C4-2B (cell line): ENCODE measurements around the gene IDI1.

ENCODE experiments used
- CTCF ChIP-seq: fragments of 450-650 bp; conservative IDR thresholded peaks from 2 replicates; pipeline ENCODE4 v1.5.1; 2017; ENCODE audit warnings: mild to moderate bottlenecking
- ZFX ChIP-seq: fragments of 450-650 bp; IDR thresholded peaks from 2 replicates; pipeline ENCODE4 v1.6.1; 2017

- TF ChIP-seq CTCF (no peak), ZFX (no peak)
Observed at GRCh38 chr10:1096287-1096889, 47.5 kb upstream of the IDI1 start.
